ENCODE data around the gene RADIL. TPM values are rescaled to one million over a fixed set of nuclear protein-coding genes. Genes with fewer than 3 reads are reported as not detected.

RADIL gene
- total RNA-seq, 4 donors from 2014 or later = 0.80 to 6.2 (median 1.7) TPM

GRCh38 chr7:4758791-4759190 lies 124.7 kb downstream of the RADIL start:
- TF ChIP-seq POLR2A (IDR thresholded peaks at IDR 0.05) = no peak
- TF ChIP-seq EP300 (IDR thresholded peaks at IDR 0.05; ENCODE audit: low read depth) = no peak
- TF ChIP-seq, protein P1, sequence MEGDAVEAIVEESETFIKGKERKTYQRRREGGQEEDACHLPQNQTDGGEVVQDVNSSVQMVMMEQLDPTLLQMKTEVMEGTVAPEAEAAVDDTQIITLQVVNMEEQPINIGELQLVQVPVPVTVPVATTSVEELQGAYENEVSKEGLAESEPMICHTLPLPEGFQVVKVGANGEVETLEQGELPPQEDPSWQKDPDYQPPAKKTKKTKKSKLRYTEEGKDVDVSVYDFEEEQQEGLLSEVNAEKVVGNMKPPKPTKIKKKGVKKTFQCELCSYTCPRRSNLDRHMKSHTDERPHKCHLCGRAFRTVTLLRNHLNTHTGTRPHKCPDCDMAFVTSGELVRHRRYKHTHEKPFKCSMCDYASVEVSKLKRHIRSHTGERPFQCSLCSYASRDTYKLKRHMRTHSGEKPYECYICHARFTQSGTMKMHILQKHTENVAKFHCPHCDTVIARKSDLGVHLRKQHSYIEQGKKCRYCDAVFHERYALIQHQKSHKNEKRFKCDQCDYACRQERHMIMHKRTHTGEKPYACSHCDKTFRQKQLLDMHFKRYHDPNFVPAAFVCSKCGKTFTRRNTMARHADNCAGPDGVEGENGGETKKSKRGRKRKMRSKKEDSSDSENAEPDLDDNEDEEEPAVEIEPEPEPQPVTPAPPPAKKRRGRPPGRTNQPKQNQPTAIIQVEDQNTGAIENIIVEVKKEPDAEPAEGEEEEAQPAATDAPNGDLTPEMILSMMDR (IDR thresholded peaks at IDR 0.05) = no peak
- TF ChIP-seq POLR2AphosphoS5 (IDR thresholded peaks at IDR 0.05) = no peak
- no peaks in the 10 kb centered on the region for H3K9me3 ChIP-seq
- intact Hi-C loops (cut with DNase I; ENCODE audit: low total_unique reads) (no loop called here), in situ Hi-C loops (cut with MboI; ENCODE audit: low pct_ligation_motif_present in 1 of 4, low pct_unique_long_range_greater_than_20kb in 1 of 4, low sequenced_read_pairs in 3 of 4) (loop anchor here in 3 of 4 donors (10.0 to 25.0 kb wide), 2 partner anchors 114 to 146 kb away; no protein-coding TSS in a partner anchor)
- 96% methylated on average over 29 of the region's 29 CpGs; no CpG with 5 or more reads in 1 of the 2 donors for WGBS, 2 donors (ENCODE audit: low coverage in 1 of 2)
- no peak overlapping the region for H3K27ac ChIP-seq
- H3K4me3 ChIP-seq = no peak overlapping the region
- no peaks in the 10 kb centered on the region for H3K27me3 ChIP-seq
- no peak for DNase-seq
- peaks cover 0 to 74% (median 32%) of the 10 kb centered on the region in 4 donors for H3K36me3 ChIP-seq
- H3K4me1 ChIP-seq = peaks cover 0 to 3% (median 0%) of the 10 kb centered on the region in 4 donors

GRCh38 chr7:4758111-4758510 lies 125.4 kb downstream of the RADIL start:
- Histone ChIP-seq H3K36me3 (peaks cover 0 to 67% (median 28%) of the 10 kb centered on the region in 4 donors), H3K27me3 (no peaks in the 10 kb centered on the region), H3K9me3 (no peaks in the 10 kb centered on the region), H3K4me3 (no peak overlapping the region), H3K4me1 (peaks cover 0 to 3% (median 0%) of the 10 kb centered on the region in 4 donors), H3K27ac (no peak overlapping the region)
- intact Hi-C loops (cut with DNase I; ENCODE audit: low total_unique reads) (no loop called here), in situ Hi-C loops (cut with MboI; ENCODE audit: low pct_ligation_motif_present in 1 of 4, low pct_unique_long_range_greater_than_20kb in 1 of 4, low sequenced_read_pairs in 3 of 4) (loop anchor here in 3 of 4 donors (10.0 to 25.0 kb wide), 2 partner anchors 113 to 146 kb away; no protein-coding TSS in a partner anchor)
- no peak for TF ChIP-seq POLR2A (IDR thresholded peaks at IDR 0.05)
- TF ChIP-seq POLR2AphosphoS5 (IDR thresholded peaks at IDR 0.05) = no peak
- TF ChIP-seq, protein P1 (IDR thresholded peaks at IDR 0.05) = no peak
- TF ChIP-seq EP300 (IDR thresholded peaks at IDR 0.05; ENCODE audit: low read depth) = no peak
- WGBS, 2 donors (ENCODE audit: low coverage in 1 of 2) = 91 to 95% methylated on average over 4 to 19 of the region's 19 CpGs
- no peak for DNase-seq

DNA sequence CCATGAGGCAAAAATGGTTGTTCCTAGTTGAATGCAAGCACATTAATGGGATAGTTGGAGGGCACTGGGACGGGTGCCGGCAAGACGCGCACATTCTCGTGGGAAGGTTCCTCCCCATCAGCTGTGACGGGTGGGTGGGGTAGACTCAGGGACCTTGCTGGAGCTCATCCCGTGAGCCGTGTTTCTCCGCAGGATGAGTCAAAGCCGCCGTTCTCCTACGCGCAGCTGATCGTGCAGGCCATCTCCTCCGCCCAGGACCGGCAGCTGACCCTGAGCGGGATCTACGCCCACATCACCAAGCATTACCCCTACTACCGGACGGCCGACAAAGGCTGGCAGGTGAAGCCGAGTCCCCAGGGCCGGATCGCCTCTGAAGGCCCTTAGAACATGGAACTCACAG lies 128.5 kb downstream of the RADIL start:
- DNase-seq = no peak
- H3K27me3 ChIP-seq = no peaks in the 10 kb centered on the region
- peaks cover 0 to 3% (median 0%) of the 10 kb centered on the region in 4 donors for H3K4me1 ChIP-seq
- TF ChIP-seq POLR2AphosphoS5 (IDR thresholded peaks at IDR 0.05) (no peak), POLR2A (IDR thresholded peaks at IDR 0.05) (no peak), EP300 (IDR thresholded peaks at IDR 0.05; ENCODE audit: low read depth) (no peak)
- TF ChIP-seq, protein P1 (IDR thresholded peaks at IDR 0.05) = no peak
- H3K4me3 ChIP-seq = no peak overlapping the region
- 97 to 100% methylated on average over 2 to 24 of the region's 24 CpGs for WGBS, 2 donors (ENCODE audit: low coverage in 1 of 2)
- peaks cover 0 to 38% (median 18%) of the 10 kb centered on the region in 4 donors for H3K36me3 ChIP-seq
- in situ Hi-C loops (cut with MboI; ENCODE audit: low pct_ligation_motif_present in 1 of 4, low pct_unique_long_range_greater_than_20kb in 1 of 4, low sequenced_read_pairs in 3 of 4) (loop anchor here in 3 of 4 donors (10.0 to 25.0 kb wide), 2 partner anchors 110 to 143 kb away; no protein-coding TSS in a partner anchor), intact Hi-C loops (cut with DNase I; ENCODE audit: low total_unique reads) (loop anchor here (1.0 kb wide), 1 partner anchor 30 kb away; no protein-coding TSS in a partner anchor)
- H3K27ac ChIP-seq = no peak overlapping the region
- H3K9me3 ChIP-seq = no peaks in the 10 kb centered on the region

DNA sequence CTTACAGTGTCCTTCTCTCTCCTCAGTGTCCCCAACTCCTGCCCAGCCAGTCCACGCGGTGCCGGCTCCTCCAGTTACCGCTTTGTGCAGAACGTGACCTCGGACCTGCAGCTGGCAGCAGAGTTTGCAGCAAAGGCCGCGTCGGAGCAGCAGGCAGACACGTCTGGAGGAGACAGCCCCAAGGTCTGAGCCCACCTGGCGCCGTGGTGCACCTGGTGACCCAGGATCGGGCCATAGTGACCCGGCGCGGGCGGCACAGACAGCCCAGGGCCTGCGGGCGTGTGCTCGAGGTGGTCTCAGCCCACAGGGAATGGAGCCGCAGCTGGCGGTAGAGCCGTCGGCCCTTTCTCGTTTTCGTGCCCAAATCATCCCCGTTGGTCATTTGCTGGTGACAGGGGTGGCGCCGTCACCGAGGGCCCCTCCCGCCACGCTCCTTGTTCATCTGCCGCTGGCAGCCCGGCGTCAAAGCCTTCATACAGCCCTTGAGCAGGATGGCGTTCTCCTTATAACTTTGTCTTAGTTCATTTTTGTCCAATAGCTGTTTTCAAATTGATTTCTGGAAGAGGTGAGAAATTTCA lies 129.0 kb downstream of the RADIL start:
- H3K27ac ChIP-seq = no peak overlapping the region
- peaks cover 0 to 3% (median 0%) of the 10 kb centered on the region in 4 donors for H3K4me1 ChIP-seq
- TF ChIP-seq POLR2AphosphoS5 (IDR thresholded peaks at IDR 0.05) = no peak
- TF ChIP-seq POLR2A (IDR thresholded peaks at IDR 0.05) = no peak
- no peak for TF ChIP-seq EP300 (IDR thresholded peaks at IDR 0.05; ENCODE audit: low read depth)
- TF ChIP-seq, protein P1 (IDR thresholded peaks at IDR 0.05) = no peak
- no peak overlapping the region for H3K4me3 ChIP-seq
- no peaks in the 10 kb centered on the region for H3K27me3 ChIP-seq
- peaks cover 0 to 37% (median 15%) of the 10 kb centered on the region in 4 donors for H3K36me3 ChIP-seq
- 82 to 93% methylated on average over 8 to 36 of the region's 36 CpGs for WGBS, 2 donors (ENCODE audit: low coverage in 1 of 2)
- no peak for DNase-seq
- intact Hi-C loops (cut with DNase I; ENCODE audit: low total_unique reads) = loop anchor here (1.0 to 5.0 kb wide), 2 partner anchors 31 to 112 kb away; no protein-coding TSS in a partner anchor
- in situ Hi-C loops (cut with MboI; ENCODE audit: low pct_ligation_motif_present in 1 of 4, low pct_unique_long_range_greater_than_20kb in 1 of 4, low sequenced_read_pairs in 3 of 4) = loop anchor here in 3 of 4 donors (10.0 to 25.0 kb wide), 2 partner anchors 110 to 142 kb away; no protein-coding TSS in a partner anchor
- no peaks in the 10 kb centered on the region for H3K9me3 ChIP-seq
